A549 (cell line): ENCODE measurements around the gene DOK6. TPM values are rescaled to one million over a fixed set of nuclear protein-coding genes. Genes with fewer than 3 reads are reported as not detected.

Source experiments
- ATAC-seq, 2 experiments: fragments of 200-7000 bp in 1 of 2; fragments of >200 bp in 1 of 2; cut with Nextera tagmentation in 1 of 2; cut with Tn5 transposase in 1 of 2; 3 replicates each; pipeline versions ENCODE4 v1.8.0 to v1.9.1; 2018 to 2020; ENCODE audit warnings: mild to moderate bottlenecking in 1 of 2, moderate library complexity in 1 of 2
- CTCF ChIA-PET: fragments of 300-600 bp; sonication (Branson Sonifier 250); formaldehyde crosslinking; extraction: SDS; loops from one replicate; lab custom pipeline; 2021; ENCODE audit warnings: antibody characterized with exemption, inconsistent platforms; lab: Yijun Ruan, JAX
- POLR2A ChIA-PET: fragments of 350-600 bp; formaldehyde crosslinking; extraction: SDS; loops from one replicate; lab custom pipeline; 2021; ENCODE audit warnings: antibody characterized with exemption, inconsistent platforms; lab: Yijun Ruan, JAX
- DNase-seq, 2 experiments: peaks; one replicate each; pipeline versions ENCODE4 v3.0.0 to v3.0.0-alpha.2; 2011 to 2016; ENCODE audit warnings: low read depth in 1 of 2, low spot score in 1 of 2
- FAIRE-seq: peaks from 2 replicates; lab custom pipeline; 2011; peaks lifted over from hg19 to GRCh38; lab: Jason Lieb, UNC
- H3K27ac ChIP-seq, 2 experiments: fragments of >200 bp; sonication (Bioruptor Twin); formaldehyde crosslinking; 3 replicates each; pipeline ENCODE4 v1.5.1; 2016 to 2017
- H3K4me1 ChIP-seq: fragments of >200 bp; sonication (Bioruptor Twin); formaldehyde crosslinking; 3 replicates; pipeline ENCODE4 v1.6.1; 2016
- H3K4me2 ChIP-seq: fragments of >200 bp; sonication (Bioruptor Twin); formaldehyde crosslinking; 3 replicates; pipeline ENCODE4 v1.6.1; 2016
- H3K4me3 ChIP-seq: fragments of >200 bp; sonication (Bioruptor Twin); formaldehyde crosslinking; 3 replicates; pipeline ENCODE4 v1.5.1; 2016
- H3K9me3 ChIP-seq: fragments of >200 bp; sonication (Bioruptor Twin); formaldehyde crosslinking; 3 replicates; pipeline ENCODE4 v1.6.1; 2016
- BHLHE40 ChIP-seq: IDR thresholded peaks from 2 replicates; pipeline ENCODE4 v1.6.1; 2012; ENCODE audit warnings: low read depth, low read length, inconsistent platforms
- CHD4 ChIP-seq: fragments of 200-600 bp; sonication (generic); IDR thresholded peaks from 2 replicates; pipeline ENCODE4 v1.6.1; 2016; ENCODE audit warnings: antibody characterized with exemption, mild to moderate bottlenecking, borderline replicate concordance
- CTCF ChIP-seq: fragments of >200 bp; sonication (Bioruptor Twin); formaldehyde crosslinking; IDR thresholded peaks from 3 replicates; pipeline ENCODE4 v1.5.1; 2016
- ELK1 ChIP-seq: fragments of 150-350 bp; IDR thresholded peaks from 2 replicates; pipeline ENCODE4 v1.6.1; 2014; ENCODE audit warnings: low read depth, mild to moderate bottlenecking, low read length
- ESRRA ChIP-seq: fragments of 150-350 bp; IDR thresholded peaks from 2 replicates; pipeline ENCODE4 v1.6.1; 2014; ENCODE audit warnings: mild to moderate bottlenecking, low read length, borderline replicate concordance
- FOSB ChIP-seq: fragments of 250-450 bp; sonication (Bioruptor Pico); IDR thresholded peaks from 2 replicates; pipeline ENCODE4 v1.5.0; 2020; ENCODE audit warnings: mild to moderate bottlenecking, moderate library complexity
- HDAC2 ChIP-seq: fragments of 200-600 bp; sonication (generic); IDR thresholded peaks from 2 replicates; pipeline ENCODE4 v1.6.1; 2016
- HES2 ChIP-seq: fragments of >200 bp; sonication (Bioruptor Twin); formaldehyde crosslinking; IDR thresholded peaks from 2 replicates; pipeline ENCODE4 v1.6.1; 2016
- HEYL ChIP-seq: fragments of 250-450 bp; sonication (Bioruptor Pico); IDR thresholded peaks from 2 replicates; pipeline ENCODE4 v1.8.0; 2021; ENCODE audit warnings: mild to moderate bottlenecking, moderate library complexity
- HOXB13 ChIP-seq: fragments of 250-450 bp; sonication (Bioruptor Pico); IDR thresholded peaks from 2 replicates; pipeline ENCODE4 v1.5.0; 2020; ENCODE audit warnings: low read depth, mild to moderate bottlenecking, moderate library complexity
- JUN ChIP-seq, 2 experiments: fragments of >200 bp; sonication (Bioruptor Twin); formaldehyde crosslinking; IDR thresholded peaks; 2 replicates in 1 of 2; 3 replicates in 1 of 2; pipeline ENCODE4 v1.6.1; 2016 to 2017
- JUNB ChIP-seq: fragments of >200 bp; sonication (Bioruptor Twin); formaldehyde crosslinking; IDR thresholded peaks from 2 replicates; pipeline ENCODE4 v1.6.1; 2016
- MAFK ChIP-seq: fragments of 450-650 bp; IDR thresholded peaks from 2 replicates; pipeline ENCODE4 v1.6.1; 2014; ENCODE audit not compliant: partially characterized antibody
- MAX ChIP-seq: IDR thresholded peaks from 2 replicates; pipeline ENCODE4 v1.6.1; 2012
- MAZ ChIP-seq: fragments of 150-350 bp; IDR thresholded peaks from 2 replicates; pipeline ENCODE4 v1.6.1; 2014; ENCODE audit warnings: antibody characterized with exemption, low read depth, low read length, borderline replicate concordance
- MYC ChIP-seq: IDR thresholded peaks from 2 replicates; pipeline ENCODE4 v1.6.1; 2012; ENCODE audit warnings: mild to moderate bottlenecking, inconsistent platforms, low read length, improper control_type of control experiment, borderline replicate concordance
- NR3C1 ChIP-seq: fragments of >200 bp; sonication (Bioruptor Twin); formaldehyde crosslinking; IDR thresholded peaks from 3 replicates; pipeline ENCODE4 v1.6.1; 2017
- PBX3 ChIP-seq: IDR thresholded peaks from 2 replicates; pipeline ENCODE4 v1.6.1; 2012
- RARB ChIP-seq: fragments of 250-450 bp; sonication (Bioruptor Pico); IDR thresholded peaks from 2 replicates; pipeline ENCODE4 v1.8.0; 2021; ENCODE audit warnings: mild to moderate bottlenecking, moderate library complexity
- RFX5 ChIP-seq: fragments of 450-650 bp; IDR thresholded peaks from 2 replicates; pipeline ENCODE4 v1.7.1; 2014; ENCODE audit warnings: antibody characterized with exemption, mild to moderate bottlenecking, moderate library complexity
- SMC3 ChIP-seq: fragments of >200 bp; sonication (Bioruptor Twin); formaldehyde crosslinking; IDR thresholded peaks from 3 replicates; pipeline ENCODE4 v1.6.1; 2018; ENCODE audit warnings: inconsistent platforms
- TP53 ChIP-seq: fragments of 250-450 bp; sonication (Bioruptor Pico); IDR thresholded peaks from 2 replicates; pipeline ENCODE4 v1.5.0; 2021; ENCODE audit warnings: mild to moderate bottlenecking, moderate library complexity
- ZC3H11A ChIP-seq: fragments of 450-650 bp; IDR thresholded peaks from 2 replicates; pipeline ENCODE4 v1.6.1; 2014; ENCODE audit warnings: antibody characterized with exemption, mild to moderate bottlenecking
- ZSCAN20 ChIP-seq: fragments of 250-450 bp; sonication (Bioruptor Pico); IDR thresholded peaks from 2 replicates; pipeline ENCODE4 v1.8.0; 2022; ENCODE audit warnings: mild to moderate bottlenecking, moderate library complexity
- WGBS: methylation state at CpG from one replicate; pipeline ENCODE4 v1.1.6; 2017; ENCODE audit errors: missing lambda C conversion rate; 5-methylcytosine and 5-hydroxymethylcytosine counted together
- polyA plus RNA-seq, 4 experiments: library from polyadenylated mRNA; depleted of rRNA in 3 of 4; stranded (reverse); fragments of >200 nt; fragmentation: RNase III in 1 of 4; extraction: RNeasy Plus Mini Kit Qiagen cat#74134 plus additional on column Dnase treatment in 1 of 4; gene quantifications; 2 replicates in 3 of 4; 3 replicates in 1 of 4; pipeline ENCODE4 v1.2.3, GENCODE V29; 2011 to 2017

Gene DOK6
- polyA plus RNA-seq, 2 of the 4 experiments (the other 2 are of a cell fraction) = not detected

GRCh38 chr18:69723434-69723833 lies 322.7 kb downstream of the DOK6 start:
- TF ChIP-seq BHLHE40 (no peak), HEYL (CRISPR knock-in tag) (no peak), MAFK (no peak), ZSCAN20 (CRISPR knock-in tag) (no peak), CHD4 (no peak), HES2 (no peak), JUN (IDR thresholded peaks at IDR 0.05) (no peak), ELK1 (no peak), RARB (CRISPR knock-in tag) (no peak), MAX (no peak), FOSB (CRISPR knock-in tag) (no peak), MYC (no peak), RFX5 (no peak), JUNB (no peak), NR3C1 (no peak), ZC3H11A (no peak), PBX3 (no peak), HDAC2 (no peak), HOXB13 (CRISPR knock-in tag) (no peak), ESRRA (no peak)
- ChIA-PET CTCF (no interaction called here), POLR2A (no interaction called here)
- Histone ChIP-seq H3K27ac (no peak overlapping the region), H3K4me1 (no peaks in the 10 kb centered on the region), H3K4me3 (no peak overlapping the region), H3K9me3 (peaks cover 9% of the 10 kb centered on the region; the same call in 2 of the 3 replicates), H3K4me2 (no peak overlapping the region)
- FAIRE-seq (no peak), DNase-seq (no peak), ATAC-seq (no peak)
- 64% methylated on average over 3 of the region's 3 CpGs for WGBS

- ATAC-seq (no peak), FAIRE-seq (no peak), DNase-seq (no peak)
- H3K4me3 ChIP-seq = no peak overlapping the region
- H3K4me1 ChIP-seq = no peaks in the 10 kb centered on the region
- CTCF ChIA-PET = no interaction called here
- H3K9me3 ChIP-seq = no peaks in the 10 kb centered on the region
- no peak overlapping the region for H3K4me2 ChIP-seq
- TF ChIP-seq TP53 (no peak), CTCF (no peak), SMC3 (no peak), MAZ (no peak)
- H3K27ac ChIP-seq = no peak overlapping the region
- POLR2A ChIA-PET = no interaction called here
- WGBS = 80% methylated on average over 8 of the region's 8 CpGs
Measured at GRCh38 chr18:69725009-69725408, 324.3 kb downstream of the DOK6 start.
